ENCODE measurements around the gene RPL29. TPM values are rescaled to one million over a fixed set of nuclear protein-coding genes. Genes with fewer than 3 reads are reported as not detected.

The RPL29 gene
- total and polyA plus RNA-seq, 2 of the 13 experiments (the other 11 are each of a cell fraction or from before 2014, with no cell fraction given), result 1,348 to 2,263 TPM

- BruUV-seq (replicated peaks), result no TSS peak
- Histone ChIP-seq H3K4me2 (ENCODE audit: low read depth, low read length) (peak overlapping the region; percentile 84), H3K9ac (ENCODE audit: insufficient read depth, low read depth, low read length) (no peak overlapping the region), H3K27me3 (ENCODE audit: control insufficient read depth in 1 of 2, insufficient read depth in 2 of 2, low read length in 2 of 2) (no peaks in the 10 kb centered on the region; a peak in 1 of 5 replicates), H3K79me2 (ENCODE audit: insufficient read depth, low read length) (peaks cover 12% of the 10 kb centered on the region), H3K9me3 (ENCODE audit: low read length) (no peaks in the 10 kb centered on the region), H3K36me3 (replicated peaks in 1 of 2; ENCODE audit: control insufficient read depth in 1 of 2, insufficient read depth in 2 of 2, low read length in 2 of 2) (peaks cover 2 to 5% of the 10 kb centered on the region in 2 experiments; a peak in 2 of 5 replicates), H4K20me1 (ENCODE audit: insufficient read depth, low read length) (no peaks in the 10 kb centered on the region), H3K27ac (ENCODE audit: extremely low read length, insufficient read depth, low read length) (peak overlapping the region; percentile 63), H2AFZ (ENCODE audit: low read length) (no peak overlapping the region), H3K4me1 (ENCODE audit: insufficient read depth, low read length) (peaks cover 82% of the 10 kb centered on the region), H3K4me3 (replicated peaks in 1 of 3; ENCODE audit: insufficient read depth in 1 of 3, low read depth in 2 of 3, low read length in 3 of 3) (no peak overlapping the region)
- DNase-seq (ENCODE audit: low spot score) (no peak), FAIRE-seq (no peak), ATAC-seq (no peak)
- WGBS (ENCODE audit: low lambda C conversion rate), result 87% methylated on average over 6 of the region's 6 CpGs
- TF ChIP-seq, protein P1, sequence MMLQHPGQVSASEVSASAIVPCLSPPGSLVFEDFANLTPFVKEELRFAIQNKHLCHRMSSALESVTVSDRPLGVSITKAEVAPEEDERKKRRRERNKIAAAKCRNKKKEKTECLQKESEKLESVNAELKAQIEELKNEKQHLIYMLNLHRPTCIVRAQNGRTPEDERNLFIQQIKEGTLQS (CRISPR knock-in tag; IDR thresholded peaks at IDR 0.05), result no peak
- TF ChIP-seq RBFOX2 (IDR thresholded peaks at IDR 0.05; ENCODE audit: low read depth, low read length) (peak; percentile 25; the same call in 1 of the 2 replicates), MNT (IDR thresholded peaks at IDR 0.05) (0 out of 2 replicates have a peak, but pooled peaks have one; percentile 8)
- intact Hi-C loops (cut with micrococcal nuclease; ENCODE audit: unreplicated experiment), result no loop called here
- in situ Hi-C loops (cut with HindIII; ENCODE audit: extremely low pct_ligation_motif_present, low pct_unique_long_range_greater_than_20kb), result no loop called here
- ChIA-PET CTCF (ENCODE audit: low intra/inter-chr PET ratio, low total read pairs) (no interaction called here), POLR2A (interaction anchor here (0.8 to 6.8 kb wide), 5 partner anchors 12 to 469 kb away, joined by 3 to 80 read pairs (median 5); partner anchors contain the start of genes ACY1, DCAF1, PARP3 and RRP9)
These were observed 26.6 kb downstream of the RPL29 start for GRCh38 chr3:51968883-51969678.

Data from HepG2 (cell line).